ENCODE measurements around the gene ZBTB47.

Gene ZBTB47

GRCh38 chr3:42666577-42666998 is 13.1 kb downstream of the ZBTB47 start:
- peak; percentile 27 for DNase-seq

GRCh38 chr3:42667096-42667522 is 13.6 kb downstream of the ZBTB47 start:
- DNase-seq = no peak

- DNase-seq = no peak
Measured at GRCh38 chr3:42667523-42668412, 14.3 kb downstream of the ZBTB47 start.

DNA sequence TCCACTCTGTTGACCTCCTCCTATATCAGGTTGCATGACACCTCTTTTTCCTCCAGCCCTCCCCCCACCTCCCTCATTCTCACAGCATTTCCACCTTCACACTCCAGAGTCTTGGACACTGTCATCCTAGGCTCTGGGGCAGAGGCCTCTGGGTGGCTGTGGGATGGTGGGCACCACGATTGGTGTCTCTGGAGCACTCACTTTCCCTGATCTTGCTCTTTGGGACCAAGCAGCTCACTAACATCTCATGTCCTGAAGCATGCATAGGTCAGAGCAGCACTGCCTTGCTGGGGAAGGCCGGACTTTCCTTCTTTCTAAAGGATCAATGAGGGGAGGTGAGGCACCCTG is 14.9 kb downstream of the ZBTB47 start:
- no peak for DNase-seq

DNA sequence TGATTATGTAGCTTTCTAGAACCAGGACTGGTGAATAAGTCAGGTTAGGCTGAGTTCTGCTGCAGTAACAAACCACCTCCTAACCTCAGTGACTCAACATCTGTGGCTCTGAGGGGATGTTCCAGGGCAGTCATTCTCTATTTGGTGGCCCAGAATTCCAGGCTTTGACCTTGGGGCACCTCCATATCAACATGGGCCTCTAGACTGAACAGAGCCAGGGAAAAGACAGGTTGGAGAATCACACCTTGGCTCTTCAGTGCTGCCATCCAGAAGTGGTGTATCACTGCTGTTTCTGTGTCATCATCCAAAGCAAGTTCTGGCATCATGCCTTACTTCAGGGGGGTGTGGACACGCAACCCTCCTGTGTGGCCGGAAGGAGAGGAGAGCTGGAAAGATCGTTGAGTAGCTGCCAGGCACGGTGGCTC is 15.3 kb downstream of the ZBTB47 start:
- no peak for DNase-seq

- DNase-seq = no peak
Measured at GRCh38 chr3:42670051-42670576, 16.6 kb downstream of the ZBTB47 start.

- no peak for DNase-seq
Measured at GRCh38 chr3:42670670-42671069, 17.2 kb downstream of the ZBTB47 start.

GRCh38 chr3:42672515-42672914 is 19.0 kb downstream of the ZBTB47 start:
- DNase-seq = no peak

DNA sequence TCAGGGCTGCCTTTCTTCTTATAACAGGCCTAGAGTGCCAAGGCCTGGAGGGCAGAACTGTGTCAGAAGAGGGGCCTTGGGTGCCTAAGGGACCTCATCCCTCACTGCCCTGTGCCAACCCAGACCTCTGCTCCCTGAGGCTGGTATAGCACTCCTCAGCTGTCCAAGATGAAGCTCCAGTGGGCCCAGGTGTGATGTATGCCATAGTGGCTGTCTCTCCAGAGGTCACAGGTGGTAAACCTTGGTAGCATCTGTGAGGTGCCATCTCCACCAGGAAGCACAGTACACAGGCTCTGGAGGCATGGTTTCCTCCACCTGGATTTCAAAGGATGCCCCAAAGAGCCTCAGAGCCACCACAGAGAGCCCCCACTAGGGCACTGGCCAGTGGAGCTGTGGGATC is 19.6 kb downstream of the ZBTB47 start:
- no peak for DNase-seq

- peak; percentile 1 for DNase-seq
Measured at GRCh38 chr3:42674146-42674545, 20.6 kb downstream of the ZBTB47 start.

DNA sequence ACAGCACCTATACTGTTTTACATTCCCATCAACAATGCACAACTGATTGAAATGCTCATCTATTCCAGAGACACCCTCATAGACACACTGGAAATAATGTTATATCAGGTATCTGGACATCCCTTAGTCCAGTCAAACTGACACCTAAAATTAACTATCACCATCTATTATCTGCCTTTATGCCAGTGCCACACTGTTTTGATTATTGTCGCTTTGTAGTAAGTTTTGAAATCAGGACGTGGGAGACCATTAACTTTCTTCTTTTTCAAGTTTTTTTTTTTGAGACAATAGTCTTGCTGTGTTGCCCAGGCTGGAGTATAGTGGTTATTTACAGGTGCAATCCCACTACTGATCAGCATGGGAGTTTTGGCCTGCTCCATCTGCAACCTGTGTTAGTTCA is 22.4 kb downstream of the ZBTB47 start:
- no peak for DNase-seq

- DNase-seq = peak; percentile 1
Measured at GRCh38 chr3:42678447-42678846, 24.9 kb downstream of the ZBTB47 start.

GRCh38 chr3:42680271-42680670 is 26.8 kb downstream of the ZBTB47 start:
- no peak for DNase-seq

DNA sequence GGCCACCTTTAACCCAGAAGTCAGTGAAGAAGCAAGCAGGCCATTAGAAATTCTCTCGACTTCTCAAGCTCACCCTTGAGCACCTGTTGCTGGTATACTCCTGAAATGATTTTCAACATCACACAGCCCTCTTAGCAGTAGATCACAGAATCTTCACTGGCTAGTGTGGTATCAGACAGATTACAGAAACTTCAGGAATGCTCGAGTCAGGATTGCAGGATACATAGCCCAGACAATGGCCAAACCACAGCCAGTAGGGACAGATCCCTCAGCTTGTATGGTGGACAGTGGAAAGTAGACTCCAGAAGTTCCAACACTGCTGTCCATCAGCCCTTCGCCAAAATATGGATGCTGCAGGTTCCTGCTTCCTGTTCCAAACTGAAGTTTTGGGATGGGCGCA is 27.3 kb downstream of the ZBTB47 start:
- DNase-seq = peak; percentile 2

- no peak for DNase-seq
Measured at GRCh38 chr3:42681361-42682038, 28.0 kb downstream of the ZBTB47 start.

- peak; percentile 10 for DNase-seq
Measured at GRCh38 chr3:42682301-42683070, 29.0 kb downstream of the ZBTB47 start.

DNA sequence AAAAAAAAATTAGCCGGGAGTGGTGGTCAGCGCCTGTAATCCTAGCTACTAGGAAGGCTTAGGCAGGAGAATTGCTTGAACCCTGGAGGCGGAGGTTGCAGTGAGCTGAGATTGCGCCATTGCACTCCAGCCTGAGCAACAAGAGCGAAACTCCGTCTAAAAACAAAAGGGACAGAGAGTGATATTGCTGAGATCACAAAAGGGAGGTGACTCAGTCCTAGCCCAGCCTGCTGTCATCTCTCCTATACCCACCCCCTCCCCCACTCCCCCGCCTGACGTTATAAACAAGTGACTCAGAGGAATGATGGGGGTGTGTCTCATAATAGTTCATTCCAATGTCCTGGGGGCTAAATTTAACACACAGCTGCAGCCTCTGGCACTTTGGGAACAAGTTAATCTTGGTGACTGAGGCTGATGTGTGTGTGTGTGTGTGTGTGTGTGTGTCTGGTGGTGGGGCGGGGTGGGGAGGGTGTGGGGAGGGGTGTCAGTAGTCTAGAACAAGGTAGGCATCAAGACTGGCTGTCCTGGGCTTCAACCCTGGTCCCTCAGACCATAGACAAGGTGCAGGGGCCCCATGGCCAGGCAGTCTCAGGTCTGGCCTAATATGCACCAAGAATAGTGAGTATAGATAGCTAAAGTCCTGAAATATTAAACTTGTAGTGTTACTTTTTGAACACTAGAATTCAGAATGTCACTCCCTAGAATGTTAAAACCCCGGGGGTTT is 30.5 kb downstream of the ZBTB47 start:
- DNase-seq = peak; percentile 59

- DNase-seq = no peak
Measured at GRCh38 chr3:42684632-42685362, 31.3 kb downstream of the ZBTB47 start.

GRCh38 chr3:42685363-42685881 is 31.9 kb downstream of the ZBTB47 start, which contains the start of gene KLHL40:
Gene KLHL40 (plus strand): TSS chr3:42685537. CDS start chr3:42685619, 82 bp downstream.
- peak; percentile 62 for DNase-seq

- DNase-seq = peak; percentile 35
Measured at GRCh38 chr3:42685891-42686820, 32.7 kb downstream of the ZBTB47 start.
